Natural killer cell (primary cell): ENCODE results near the gene HELZ. TPM values are rescaled to one million over a fixed set of nuclear protein-coding genes. Genes with fewer than 3 reads are reported as not detected.
A peak's percentile ranks its signal among the peaks of the same experiment; 100 is the strongest.

Experiments
- ATAC-seq, 3 donors: fragments of 150-1000 bp in 2 of 3; fragments of 200-7000 bp in 1 of 3; cut with Tn5 transposase; 1 replicate in 1 of 3; 2 replicates in 2 of 3; pipeline ENCODE4 v1.10.0; 2021; ENCODE audit warnings: mild to moderate bottlenecking in 2 of 3, moderate library complexity in 2 of 3
- DNase-seq, 2 donors: peaks; one replicate each; pipeline versions ENCODE4 v3.0.0 to v3.0.0-alpha.2; 2013 to 2021; ENCODE audit warnings: mixed read lengths in 1 of 2
- H3K27ac ChIP-seq: one replicate; pipeline ENCODE4 v1.5.1; 2013; ENCODE audit warnings: mild to moderate bottlenecking, low read length
- H3K27me3 ChIP-seq: one replicate; pipeline ENCODE4 v1.6.1; 2013; ENCODE audit warnings: low read length; ENCODE audit not compliant: control insufficient read depth, insufficient read depth
- H3K36me3 ChIP-seq: one replicate; pipeline ENCODE4 v1.6.1; 2013; ENCODE audit warnings: low read length; ENCODE audit not compliant: control insufficient read depth, insufficient read depth
- H3K4me1 ChIP-seq: one replicate; pipeline ENCODE4 v1.6.1; 2013; ENCODE audit warnings: low read length; ENCODE audit not compliant: control insufficient read depth, insufficient read depth
- H3K4me3 ChIP-seq: one replicate; pipeline ENCODE4 v1.5.1; 2013; ENCODE audit warnings: low read length
- H3K9me3 ChIP-seq: one replicate; pipeline ENCODE4 v1.6.1; 2013; ENCODE audit warnings: low read length; ENCODE audit not compliant: control insufficient read depth, insufficient read depth
- H3K27ac Mint-ChIP-seq, 2 donors: one replicate each; pipeline ENCODE4 v1.8.0; 2022; ENCODE audit warnings: mild to moderate bottlenecking in 2 of 2, mixed read lengths in 2 of 2, moderate library complexity in 1 of 2
- H3K27me3 Mint-ChIP-seq, 2 donors: one replicate each; pipeline ENCODE4 v1.8.0; 2022; ENCODE audit warnings: low read depth in 2 of 2, mixed read lengths in 2 of 2
- H3K36me3 Mint-ChIP-seq: one replicate; pipeline ENCODE4 v1.8.0; 2022; ENCODE audit warnings: mixed read lengths
- H3K4me1 Mint-ChIP-seq, 2 donors: one replicate each; pipeline ENCODE4 v1.8.0; 2022; ENCODE audit warnings: mixed read lengths in 2 of 2
- H3K4me3 Mint-ChIP-seq: one replicate; pipeline ENCODE4 v1.8.0; 2022; ENCODE audit warnings: mild to moderate bottlenecking, moderate library complexity, mixed read lengths
- H3K9me3 Mint-ChIP-seq, 2 donors: one replicate each; pipeline ENCODE4 v1.8.0; 2022; ENCODE audit warnings: mixed read lengths in 2 of 2
- WGBS: methylation state at CpG from one replicate; pipeline ENCODE4 v1.1.7; 2013; ENCODE audit warnings: missing lambda C conversion rate; ENCODE audit not compliant: insufficient coverage; 5-methylcytosine and 5-hydroxymethylcytosine counted together
- intact Hi-C: fragments of 100-400 bp; cut with micrococcal nuclease; formaldehyde crosslinking; loops from one replicate; pipeline ENCODE4 v1.14.2; 2022
- total RNA-seq, 4 donors: library from RNA; stranded (reverse); fragments of 120-200 nt in 1 of 4; gene quantifications; one replicate each; pipeline versions ENCODE4 v1.2.3 to v1.2.4, GENCODE V29; 2013 to 2022
- TF ChIP-seq, protein P1 (sequence below): fragments of 200-600 bp; IDR thresholded peaks from one replicate; pipeline ENCODE4 v1.8.0; 2022; ENCODE audit warnings: antibody characterized with exemption

The HELZ gene
- total RNA-seq, 3 donors from 2014 or later (not counting 1 experiment from before 2014, with no cell fraction given) = 274 to 355 (median 292) TPM

DNA sequence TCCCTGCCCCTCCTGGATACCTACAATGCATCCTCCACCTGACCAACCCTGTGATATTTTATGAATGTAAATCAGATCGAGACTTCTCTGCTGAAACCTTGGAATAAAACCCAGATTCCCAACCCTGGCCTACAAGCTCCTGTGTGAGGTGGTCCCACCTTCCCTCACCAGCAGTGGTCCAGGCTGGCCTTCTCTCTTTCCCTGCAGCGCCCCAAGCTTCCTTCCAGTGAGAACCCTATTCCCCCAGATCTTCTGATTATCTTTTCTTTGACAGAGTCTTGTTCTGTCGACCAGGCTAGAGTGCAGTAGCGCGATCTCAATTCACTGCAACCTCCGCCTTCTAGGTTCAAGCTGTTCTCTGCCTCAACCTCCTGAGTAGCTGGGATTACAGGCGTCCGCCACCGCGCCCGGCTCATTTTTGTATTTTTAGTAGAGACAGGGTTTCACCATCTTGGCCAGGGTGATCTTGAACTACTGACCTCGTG is 2.5 kb upstream of the HELZ start:
- Histone ChIP-seq H3K4me3 (no peak overlapping the region), H3K27me3 (no peaks in the 10 kb centered on the region), H3K4me1 (peaks cover 38% of the 10 kb centered on the region), H3K27ac (peak overlapping the region; percentile 72), H3K36me3 (no peaks in the 10 kb centered on the region), H3K9me3 (no peaks in the 10 kb centered on the region)
- H3K36me3 Mint-ChIP-seq = no peaks in the 10 kb centered on the region
- DNase-seq = no peak
- TF ChIP-seq, protein P1, sequence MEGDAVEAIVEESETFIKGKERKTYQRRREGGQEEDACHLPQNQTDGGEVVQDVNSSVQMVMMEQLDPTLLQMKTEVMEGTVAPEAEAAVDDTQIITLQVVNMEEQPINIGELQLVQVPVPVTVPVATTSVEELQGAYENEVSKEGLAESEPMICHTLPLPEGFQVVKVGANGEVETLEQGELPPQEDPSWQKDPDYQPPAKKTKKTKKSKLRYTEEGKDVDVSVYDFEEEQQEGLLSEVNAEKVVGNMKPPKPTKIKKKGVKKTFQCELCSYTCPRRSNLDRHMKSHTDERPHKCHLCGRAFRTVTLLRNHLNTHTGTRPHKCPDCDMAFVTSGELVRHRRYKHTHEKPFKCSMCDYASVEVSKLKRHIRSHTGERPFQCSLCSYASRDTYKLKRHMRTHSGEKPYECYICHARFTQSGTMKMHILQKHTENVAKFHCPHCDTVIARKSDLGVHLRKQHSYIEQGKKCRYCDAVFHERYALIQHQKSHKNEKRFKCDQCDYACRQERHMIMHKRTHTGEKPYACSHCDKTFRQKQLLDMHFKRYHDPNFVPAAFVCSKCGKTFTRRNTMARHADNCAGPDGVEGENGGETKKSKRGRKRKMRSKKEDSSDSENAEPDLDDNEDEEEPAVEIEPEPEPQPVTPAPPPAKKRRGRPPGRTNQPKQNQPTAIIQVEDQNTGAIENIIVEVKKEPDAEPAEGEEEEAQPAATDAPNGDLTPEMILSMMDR = no peak
- 85% methylated on average over 12 of the region's 12 CpGs for WGBS
- H3K4me3 Mint-ChIP-seq = peak overlapping the region; percentile 94
- peak overlapping the region; percentile 84 to 94 for H3K27ac Mint-ChIP-seq
- intact Hi-C loops = loop anchor here (1.0 to 10.0 kb wide), 6 partner anchors 11 to 1265 kb away; partner anchors contain the start of genes PRKAR1A and PSMD12
- H3K27me3 Mint-ChIP-seq = no peaks in the 10 kb centered on the region
- no peak for ATAC-seq
- no peaks in the 10 kb centered on the region for H3K9me3 Mint-ChIP-seq
- peaks cover 40% of the 10 kb centered on the region in 2 donors for H3K4me1 Mint-ChIP-seq

- intact Hi-C loops = loop anchor here (1.0 to 10.0 kb wide), 6 partner anchors 11 to 1265 kb away; partner anchors contain the start of genes PRKAR1A and PSMD12
- DNase-seq = peak; percentile 64 to 78
- H3K9me3 ChIP-seq = no peaks in the 10 kb centered on the region
Measured at GRCh38 chr17:67246653-67247415, 1.8 kb upstream of the HELZ start.

GRCh38 chr17:67246403-67246652 is 1.3 kb upstream of the HELZ start:
- H3K9me3 ChIP-seq = no peaks in the 10 kb centered on the region
- H3K4me3 ChIP-seq = peak overlapping the region; percentile 95
- Mint-ChIP-seq H3K9me3 (no peaks in the 10 kb centered on the region), H3K36me3 (no peaks in the 10 kb centered on the region), H3K4me3 (peak overlapping the region; percentile 94), H3K27me3 (no peaks in the 10 kb centered on the region), H3K4me1 (peaks cover 48 to 49% of the 10 kb centered on the region in 2 donors), H3K27ac (peak overlapping the region; percentile 84 to 94)
- H3K4me1 ChIP-seq = peaks cover 42% of the 10 kb centered on the region
- 14% methylated on average over 8 of the region's 8 CpGs for WGBS
- intact Hi-C loops = loop anchor here (5.0 to 10.0 kb wide), 5 partner anchors 46 to 1266 kb away; partner anchors contain the start of genes PRKAR1A and PSMD12
- TF ChIP-seq, protein P1 = no peak
- H3K27me3 ChIP-seq = no peaks in the 10 kb centered on the region
- no peak for ATAC-seq
- no peak for DNase-seq
- H3K27ac ChIP-seq = peak overlapping the region; percentile 72
- H3K36me3 ChIP-seq = no peaks in the 10 kb centered on the region

More at GRCh38 chr17:67246653-67247415, 1.8 kb upstream of the HELZ start:
- H3K9me3 Mint-ChIP-seq = no peaks in the 10 kb centered on the region
- Histone ChIP-seq H3K4me1 (peaks cover 42% of the 10 kb centered on the region), H3K27ac (peak overlapping the region; percentile 72), H3K4me3 (peak overlapping the region; percentile 95), H3K36me3 (no peaks in the 10 kb centered on the region), H3K27me3 (no peaks in the 10 kb centered on the region)
- no peaks in the 10 kb centered on the region for H3K36me3 Mint-ChIP-seq
- peak overlapping the region; percentile 84 to 94 for H3K27ac Mint-ChIP-seq
- no peaks in the 10 kb centered on the region for H3K27me3 Mint-ChIP-seq
- 25% methylated on average over 16 of the region's 17 CpGs for WGBS
- TF ChIP-seq, protein P1 = no peak
- ATAC-seq = peak; percentile 46 to 76 (median 58)
- H3K4me1 Mint-ChIP-seq = peaks cover 43% of the 10 kb centered on the region in 2 donors
- H3K4me3 Mint-ChIP-seq = peak overlapping the region; percentile 94
